GM12891 (cell line): ENCODE results near the gene CXCL16.

ENCODE experiments used
- POLR2A ChIP-seq: IDR thresholded peaks from 2 replicates; pipeline ENCODE4 v1.6.1; 2011; ENCODE audit warnings: low read depth, low read length, control low read depth
- POLR2AphosphoS5 ChIP-seq: IDR thresholded peaks from 2 replicates; pipeline ENCODE4 v1.6.1; 2011; ENCODE audit warnings: low read depth, low read length, control low read depth
- SPI1 ChIP-seq: IDR thresholded peaks from 2 replicates; pipeline ENCODE4 v1.6.1; 2011; ENCODE audit warnings: low read depth, low read length, control low read depth
- TAF1 ChIP-seq: IDR thresholded peaks from 2 replicates; pipeline ENCODE4 v1.6.1; 2011; ENCODE audit warnings: low read depth, low read length, control low read depth

DNA sequence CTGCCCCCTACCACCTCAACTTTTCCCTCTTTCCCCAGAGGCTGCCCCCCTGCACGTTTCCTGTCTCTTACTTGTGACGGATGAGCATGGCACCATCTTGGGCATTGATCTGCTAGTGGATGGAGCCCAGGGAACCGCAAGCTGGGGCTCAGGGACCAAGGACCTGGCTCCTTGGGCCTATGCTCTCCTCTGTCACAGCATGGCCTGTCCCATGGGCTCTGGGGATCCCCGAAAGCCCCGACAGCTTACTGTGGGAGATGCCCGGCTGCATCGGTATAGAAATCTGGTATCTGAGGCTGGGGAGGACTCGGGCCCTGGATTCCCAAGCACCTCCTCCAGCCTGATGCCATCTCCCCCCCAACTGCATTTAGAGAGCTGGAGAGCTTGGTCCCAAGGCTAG, 1.8 kb upstream of the CXCL16 start:
- TF ChIP-seq POLR2AphosphoS5, result no peak
- no peak for TF ChIP-seq POLR2A
- no peak for TF ChIP-seq TAF1
- no peak for TF ChIP-seq SPI1
